Trophoblast cell (in vitro differentiated cells and primary cell): ENCODE measurements around the gene HBA2.
"Not testable (repeated sequence)": the region's sequence is repeated elsewhere in the genome, so short reads cannot be mapped to it uniquely, and the experiment has no call there.

Experiments
- DNase-seq, 2 donors: peaks; one replicate each; pipeline ENCODE4 v3.0.0-alpha.2; 2016
- H2AFZ ChIP-seq: 2 replicates; pipeline ENCODE4 v1.6.1; 2013; ENCODE audit warnings: low read length, moderate library complexity, mild to moderate bottlenecking; ENCODE audit not compliant: insufficient read depth, poor library complexity
- H2AK5ac ChIP-seq: 2 replicates; pipeline ENCODE4 v1.6.1; 2013; ENCODE audit warnings: mild to moderate bottlenecking, low read length
- H2BK120ac ChIP-seq: 2 replicates; pipeline ENCODE4 v1.6.1; 2013; ENCODE audit warnings: low read length, mild to moderate bottlenecking, moderate library complexity; ENCODE audit not compliant: insufficient read depth, poor library complexity
- H2BK12ac ChIP-seq: 2 replicates; pipeline ENCODE4 v1.6.1; 2013; ENCODE audit warnings: mild to moderate bottlenecking, low read length, moderate library complexity
- H2BK5ac ChIP-seq: 2 replicates; pipeline ENCODE4 v1.6.1; 2013; ENCODE audit warnings: low read length, low read depth, moderate library complexity, mild to moderate bottlenecking; ENCODE audit not compliant: poor library complexity
- H3K14ac ChIP-seq: 2 replicates; pipeline ENCODE4 v1.6.1; 2013; ENCODE audit warnings: mild to moderate bottlenecking, low read length
- H3K18ac ChIP-seq: 2 replicates; pipeline ENCODE4 v1.6.1; 2013; ENCODE audit warnings: mild to moderate bottlenecking, low read length
- H3K23ac ChIP-seq: 2 replicates; pipeline ENCODE4 v1.6.1; 2013; ENCODE audit warnings: low read length
- H3K27ac ChIP-seq: 2 replicates; pipeline ENCODE4 v1.5.1; 2013; ENCODE audit warnings: low read depth, mild to moderate bottlenecking, inconsistent platforms, low read length, moderate library complexity
- H3K27me3 ChIP-seq: 2 replicates; pipeline ENCODE4 v1.6.1; 2013; ENCODE audit warnings: inconsistent platforms, mild to moderate bottlenecking, low read length, moderate library complexity; ENCODE audit not compliant: insufficient read depth
- H3K36me3 ChIP-seq, 2 experiments: 1 replicate in 1 of 2; 2 replicates in 1 of 2; pipeline ENCODE4 v1.6.1; 2013; ENCODE audit warnings: low read length in 2 of 2, mild to moderate bottlenecking in 2 of 2, moderate library complexity in 1 of 2; ENCODE audit not compliant: insufficient read depth in 2 of 2, control insufficient read depth in 1 of 2
- H3K4ac ChIP-seq: 2 replicates; pipeline ENCODE4 v1.6.1; 2013; ENCODE audit warnings: low read depth, mild to moderate bottlenecking, low read length, moderate library complexity
- H3K4me1 ChIP-seq, 2 experiments: 1 replicate in 1 of 2; 2 replicates in 1 of 2; pipeline ENCODE4 v1.6.1; 2013; ENCODE audit warnings: low read length in 2 of 2, mild to moderate bottlenecking in 2 of 2, moderate library complexity in 1 of 2; ENCODE audit not compliant: insufficient read depth in 2 of 2, control insufficient read depth in 1 of 2
- H3K4me2 ChIP-seq: 2 replicates; pipeline ENCODE4 v1.6.1; 2013; ENCODE audit warnings: inconsistent platforms, mild to moderate bottlenecking, low read length, moderate library complexity
- H3K4me3 ChIP-seq: 2 replicates; pipeline ENCODE4 v1.5.1; 2013; ENCODE audit warnings: mild to moderate bottlenecking, low read depth, low read length, inconsistent platforms
- H3K79me1 ChIP-seq: one replicate; pipeline ENCODE4 v1.6.1; 2013; ENCODE audit warnings: low read length
- H3K79me2 ChIP-seq: 2 replicates; pipeline ENCODE4 v1.6.1; 2013; ENCODE audit warnings: low read length, mild to moderate bottlenecking; ENCODE audit not compliant: control insufficient read depth, insufficient read depth, poor library complexity
- H3K9ac ChIP-seq: 2 replicates; pipeline ENCODE4 v1.6.1; 2013; ENCODE audit warnings: mild to moderate bottlenecking, low read length
- H3K9me3 ChIP-seq: 2 replicates; pipeline ENCODE4 v1.6.1; 2013; ENCODE audit warnings: low read depth, mild to moderate bottlenecking, control low read depth, inconsistent platforms, low read length; ENCODE audit not compliant: insufficient read depth
- H4K12ac ChIP-seq: 2 replicates; pipeline ENCODE4 v1.6.1; 2013; ENCODE audit warnings: low read depth, mild to moderate bottlenecking, low read length, moderate library complexity
- H4K8ac ChIP-seq: 2 replicates; pipeline ENCODE4 v1.6.1; 2013; ENCODE audit warnings: low read depth, mild to moderate bottlenecking, low read length, moderate library complexity
- H4K91ac ChIP-seq: one replicate; pipeline ENCODE4 v1.6.1; 2013; ENCODE audit warnings: low read depth, mild to moderate bottlenecking, low read length, moderate library complexity
- WGBS: extraction: QIAGEN DNeasy Blood & Tissue Kit; methylation state at CpG from one replicate; pipeline ENCODE4 v1.1.7; 2013; ENCODE audit warnings: missing lambda C conversion rate; ENCODE audit not compliant: insufficient read length, insufficient coverage; ENCODE audit errors: extremely low coverage; 5-methylcytosine and 5-hydroxymethylcytosine counted together

Gene HBA2

GRCh38 chr16:169014-169413 is 3.7 kb upstream of the HBA2 start:
- H3K27me3 ChIP-seq = peaks cover 47% of the 10 kb centered on the region
- no peak overlapping the region for H2BK120ac ChIP-seq
- no peaks in the 10 kb centered on the region for H3K79me1 ChIP-seq
- H3K79me2 ChIP-seq = no peaks in the 10 kb centered on the region
- H3K4ac ChIP-seq = no peak overlapping the region
- H4K12ac ChIP-seq = no peak overlapping the region
- H3K4me1 ChIP-seq = no peaks in the 10 kb centered on the region
- H3K9ac ChIP-seq = no peak overlapping the region
- H4K91ac ChIP-seq = no peak overlapping the region
- H2BK12ac ChIP-seq = no peak overlapping the region
- no CpG with 5 or more reads among the region's 3 CpGs for WGBS
- no peak overlapping the region for H2AK5ac ChIP-seq
- H3K4me2 ChIP-seq = no peak overlapping the region
- no peak overlapping the region for H3K27ac ChIP-seq
- DNase-seq = no peak
- H2BK5ac ChIP-seq = no peak overlapping the region
- no peak overlapping the region for H3K18ac ChIP-seq
- H3K9me3 ChIP-seq = peaks cover 2% of the 10 kb centered on the region
- no peak overlapping the region for H2AFZ ChIP-seq
- no peak overlapping the region for H3K4me3 ChIP-seq
- no peaks in the 10 kb centered on the region for H3K36me3 ChIP-seq
- no peak overlapping the region for H4K8ac ChIP-seq
- H3K23ac ChIP-seq = no peak overlapping the region
- H3K14ac ChIP-seq = no peak overlapping the region

DNA sequence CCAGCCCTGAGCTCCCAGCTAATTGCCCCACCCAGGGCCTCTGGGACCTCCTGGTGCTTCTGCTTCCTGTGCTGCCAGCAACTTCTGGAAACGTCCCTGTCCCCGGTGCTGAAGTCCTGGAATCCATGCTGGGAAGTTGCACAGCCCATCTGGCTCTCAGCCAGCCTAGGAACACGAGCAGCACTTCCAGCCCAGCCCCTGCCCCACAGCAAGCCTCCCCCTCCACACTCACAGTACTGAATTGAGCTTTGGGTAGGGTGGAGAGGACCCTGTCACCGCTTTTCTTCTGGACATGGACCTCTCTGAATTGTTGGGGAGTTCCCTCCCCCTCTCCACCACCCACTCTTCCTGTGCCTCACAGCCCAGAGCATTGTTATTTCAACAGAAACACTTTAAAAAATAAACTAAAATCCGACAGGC is 2.6 kb upstream of the HBA2 start:
- not testable (repeated sequence) for H4K91ac ChIP-seq, H2AFZ ChIP-seq, H3K36me3 ChIP-seq, H4K8ac ChIP-seq, H3K23ac ChIP-seq, H3K9me3 ChIP-seq, H3K4ac ChIP-seq, H2BK120ac ChIP-seq, H3K14ac ChIP-seq, H3K18ac ChIP-seq, H3K4me3 ChIP-seq, H3K9ac ChIP-seq, H2AK5ac ChIP-seq, H3K79me1 ChIP-seq, H2BK12ac ChIP-seq, H4K12ac ChIP-seq, H2BK5ac ChIP-seq, H3K27ac ChIP-seq, H3K4me2 ChIP-seq, H3K4me1 ChIP-seq, H3K79me2 ChIP-seq
- peaks cover 52% of the 10 kb centered on the region for H3K27me3 ChIP-seq
- DNase-seq = peak in 1 of 2 donors; percentile 12
- WGBS = no CpG with 5 or more reads among the region's 5 CpGs

DNA sequence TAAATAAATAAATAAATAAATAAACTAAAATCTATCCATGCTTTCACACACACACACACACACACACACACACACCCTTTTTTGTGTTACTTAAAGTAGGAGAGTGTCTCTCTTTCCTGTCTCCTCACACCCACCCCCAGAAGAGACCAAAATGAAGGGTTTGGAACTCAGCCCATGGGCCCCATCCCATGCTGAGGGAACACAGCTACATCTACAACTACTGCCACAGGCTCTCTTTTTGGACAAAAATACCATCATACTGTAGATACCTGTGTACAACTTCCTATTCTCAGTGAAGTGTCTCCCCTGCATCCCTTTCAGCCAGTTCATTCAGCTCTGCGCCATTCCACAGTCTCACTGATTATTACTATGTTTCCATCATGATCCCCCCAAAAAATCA is 1.9 kb upstream of the HBA2 start:
- no peak overlapping the region for H3K27ac ChIP-seq
- no peak for DNase-seq
- no peak overlapping the region for H2BK5ac ChIP-seq
- H3K4me2 ChIP-seq = no peak overlapping the region
- no peaks in the 10 kb centered on the region for H3K79me2 ChIP-seq
- no peak overlapping the region for H3K4ac ChIP-seq
- no peak overlapping the region for H3K23ac ChIP-seq
- H3K18ac ChIP-seq = no peak overlapping the region
- no peak overlapping the region for H2BK120ac ChIP-seq
- no peaks in the 10 kb centered on the region for H3K4me1 ChIP-seq
- no peak overlapping the region for H3K4me3 ChIP-seq
- no peak overlapping the region for H4K12ac ChIP-seq
- no peak overlapping the region for H2BK12ac ChIP-seq
- no peaks in the 10 kb centered on the region for H3K9me3 ChIP-seq
- H3K9ac ChIP-seq = no peak overlapping the region
- H4K91ac ChIP-seq = no peak overlapping the region
- H4K8ac ChIP-seq = no peak overlapping the region
- H3K27me3 ChIP-seq = peaks cover 51% of the 10 kb centered on the region
- no peak overlapping the region for H2AK5ac ChIP-seq
- WGBS = no CpG with 5 or more reads among the region's 1 CpG
- no peak overlapping the region for H2AFZ ChIP-seq
- H3K36me3 ChIP-seq = no peaks in the 10 kb centered on the region
- H3K14ac ChIP-seq = no peak overlapping the region
- no peaks in the 10 kb centered on the region for H3K79me1 ChIP-seq

DNA sequence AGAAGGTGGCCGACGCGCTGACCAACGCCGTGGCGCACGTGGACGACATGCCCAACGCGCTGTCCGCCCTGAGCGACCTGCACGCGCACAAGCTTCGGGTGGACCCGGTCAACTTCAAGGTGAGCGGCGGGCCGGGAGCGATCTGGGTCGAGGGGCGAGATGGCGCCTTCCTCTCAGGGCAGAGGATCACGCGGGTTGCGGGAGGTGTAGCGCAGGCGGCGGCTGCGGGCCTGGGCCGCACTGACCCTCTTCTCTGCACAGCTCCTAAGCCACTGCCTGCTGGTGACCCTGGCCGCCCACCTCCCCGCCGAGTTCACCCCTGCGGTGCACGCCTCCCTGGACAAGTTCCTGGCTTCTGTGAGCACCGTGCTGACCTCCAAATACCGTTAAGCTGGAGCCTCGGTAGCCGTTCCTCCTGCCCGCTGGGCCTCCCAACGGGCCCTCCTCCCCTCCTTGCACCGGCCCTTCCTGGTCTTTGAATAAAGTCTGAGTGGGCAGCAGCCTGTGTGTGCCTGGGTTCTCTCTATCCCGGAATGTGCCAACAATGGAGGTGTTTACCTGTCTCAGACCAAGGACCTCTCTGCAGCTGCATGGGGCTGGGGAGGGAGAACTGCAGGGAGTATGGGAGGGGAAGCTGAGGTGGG is 657 bp downstream of the HBA2 start:
- not testable (repeated sequence) for H3K79me1 ChIP-seq, H3K14ac ChIP-seq, H3K79me2 ChIP-seq, H2BK120ac ChIP-seq, H3K4me1 ChIP-seq, H2BK5ac ChIP-seq, H3K36me3 ChIP-seq, H4K91ac ChIP-seq, H3K4me3 ChIP-seq, H2AK5ac ChIP-seq, H3K18ac ChIP-seq, H3K27ac ChIP-seq, H4K12ac ChIP-seq, DNase-seq, H3K9ac ChIP-seq, H3K23ac ChIP-seq, H3K9me3 ChIP-seq, H2BK12ac ChIP-seq, H4K8ac ChIP-seq, H2AFZ ChIP-seq, H3K4ac ChIP-seq, H3K4me2 ChIP-seq
- no CpG with 5 or more reads among the region's 44 CpGs for WGBS
- peaks cover 38% of the 10 kb centered on the region for H3K27me3 ChIP-seq
